H7 (cell line): ENCODE results near the gene STAT6. TPM values are rescaled to one million over a fixed set of nuclear protein-coding genes. Genes with fewer than 3 reads are reported as not detected.
"Not testable (repeated sequence)": the region's sequence is repeated elsewhere in the genome, so short reads cannot be mapped to it uniquely, and the experiment has no call there.

Experiments
- DNase-seq: peaks from one replicate; pipeline ENCODE4 v3.0.0; 2012
- H3K27me3 ChIP-seq: 2 replicates; pipeline ENCODE4 v1.6.0; 2011; ENCODE audit warnings: mild to moderate bottlenecking, low read length; ENCODE audit not compliant: control insufficient read depth, insufficient read depth
- H3K36me3 ChIP-seq: replicated peaks from 2 replicates; pipeline ENCODE4 v1.5.1; 2011; ENCODE audit warnings: low read length; ENCODE audit not compliant: control insufficient read depth, insufficient read depth
- H3K4me3 ChIP-seq: 2 replicates; pipeline ENCODE4 v1.5.1; 2011; ENCODE audit warnings: low read depth, mild to moderate bottlenecking, control low read depth, low read length, moderate library complexity; ENCODE audit not compliant: insufficient read depth
- total RNA-seq: library from RNA; depleted of rRNA; stranded (reverse); fragments of >200 nt; shearing (Covaris generic); gene quantifications from 2 replicates; pipeline ENCODE4 v1.2.3, GENCODE V29; 2014; rRNA removed

The STAT6 gene
- total RNA-seq, 1 experiment from 2014 or later = 51.5 TPM

GRCh38 chr12:57055824-57056223 lies 55.3 kb downstream of the STAT6 start:
- no peak for DNase-seq
- H3K4me3 ChIP-seq = no peak overlapping the region
- H3K36me3 ChIP-seq = peaks cover 29% of the 10 kb centered on the region
- no peaks in the 10 kb centered on the region for H3K27me3 ChIP-seq

GRCh38 chr12:57053901-57054300 lies 57.3 kb downstream of the STAT6 start:
- not testable (repeated sequence) for H3K4me3 ChIP-seq, H3K27me3 ChIP-seq, DNase-seq
- peaks cover 15% of the 10 kb centered on the region for H3K36me3 ChIP-seq

GRCh38 chr12:57053146-57053545 lies 58.0 kb downstream of the STAT6 start:
- H3K27me3 ChIP-seq, H3K4me3 ChIP-seq: not testable (repeated sequence)

DNA sequence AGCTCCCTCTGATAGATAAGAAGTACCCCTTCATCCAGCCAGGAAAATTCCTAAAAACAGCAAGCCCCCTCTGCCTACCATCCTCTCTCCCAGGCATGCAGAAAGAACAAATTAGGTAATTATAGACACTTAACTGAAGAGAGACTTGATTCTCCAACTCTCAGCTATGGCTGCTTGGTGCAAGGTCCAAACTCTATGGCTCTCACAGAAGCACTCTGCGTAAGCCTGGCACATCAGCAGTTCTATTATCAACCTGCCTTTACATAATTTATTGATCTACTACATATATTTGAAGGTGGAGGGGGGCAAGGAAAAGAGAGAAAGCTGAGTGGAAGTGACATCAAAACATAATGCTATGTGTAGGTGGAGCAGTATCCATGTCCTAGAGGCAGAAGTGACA lies 60.2 kb downstream of the STAT6 start:
- peaks cover 2% of the 10 kb centered on the region for H3K36me3 ChIP-seq
- no peak overlapping the region for H3K4me3 ChIP-seq
- H3K27me3 ChIP-seq = no peaks in the 10 kb centered on the region; the same call in 1 of the 2 replicates
- DNase-seq = no peak

More at GRCh38 chr12:57053146-57053545, 58.0 kb downstream of the STAT6 start:
- H3K36me3 ChIP-seq, DNase-seq: not testable (repeated sequence)

GRCh38 chr12:57049890-57050289 lies 61.3 kb downstream of the STAT6 start, which contains the start of gene MYO1A:
MYO1A (minus strand) TSS chr12:57050129; CDS start chr12:57048323, 1,806 bp downstream.
- Histone ChIP-seq H3K4me3 (no peak within 1 kb of the TSS), H3K36me3 (no peaks in the 10 kb centered on the region), H3K27me3 (no peaks in the 10 kb centered on the region; the same call in 1 of the 2 replicates)
- no peak for DNase-seq

- no peaks in the 10 kb centered on the region; the same call in 1 of the 2 replicates for H3K27me3 ChIP-seq
These were observed 62.1 kb downstream of the STAT6 start for GRCh38 chr12:57049119-57049446.

DNA sequence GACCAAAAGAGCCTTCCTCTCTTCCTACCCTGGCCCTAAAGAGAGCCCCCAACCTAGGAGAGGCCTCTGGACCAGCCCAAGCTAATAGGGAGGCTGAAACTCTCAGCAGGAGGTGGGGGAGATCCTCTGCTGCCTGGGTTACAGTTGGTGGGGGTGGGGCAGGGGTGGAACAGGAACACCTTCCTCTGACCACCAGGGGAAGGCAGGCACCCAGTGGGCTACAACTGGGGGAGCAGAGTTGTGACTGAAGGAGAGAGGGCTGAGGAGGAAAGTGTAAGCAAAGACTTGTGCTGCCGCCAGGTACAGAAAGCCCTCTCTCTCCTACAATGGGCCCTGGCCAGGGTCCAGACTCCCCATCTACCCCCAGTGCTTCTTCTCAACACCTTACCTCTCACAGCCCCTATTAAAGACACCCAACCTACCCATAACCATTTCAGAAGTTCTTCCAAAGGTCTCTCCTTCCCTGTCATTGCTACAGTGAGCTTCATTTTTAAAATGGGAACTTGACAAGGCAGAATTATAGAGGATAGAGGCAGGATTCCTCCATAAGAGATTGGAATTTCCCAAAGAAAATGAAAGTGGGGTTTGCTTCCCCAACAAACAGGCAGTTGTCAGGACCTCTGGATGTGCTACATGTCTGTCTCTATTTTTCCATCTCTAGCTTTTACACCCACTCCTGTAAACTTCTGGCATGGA lies 62.6 kb downstream of the STAT6 start:
- DNase-seq = no peak
- Histone ChIP-seq H3K36me3 (no peaks in the 10 kb centered on the region), H3K27me3 (no peaks in the 10 kb centered on the region; the same call in 1 of the 2 replicates), H3K4me3 (no peak overlapping the region)

More at GRCh38 chr12:57049119-57049446, 62.1 kb downstream of the STAT6 start:
- no peak for DNase-seq
- H3K4me3 ChIP-seq = no peak overlapping the region
- H3K36me3 ChIP-seq = no peaks in the 10 kb centered on the region

GRCh38 chr12:57047981-57048380 lies 63.2 kb downstream of the STAT6 start:
- H3K27me3 ChIP-seq = no peaks in the 10 kb centered on the region; the same call in 1 of the 2 replicates
- DNase-seq = no peak
- no peak overlapping the region for H3K4me3 ChIP-seq
- H3K36me3 ChIP-seq = no peaks in the 10 kb centered on the region

GRCh38 chr12:57046947-57047890 lies 63.9 kb downstream of the STAT6 start:
- no peak for DNase-seq
- no peak overlapping the region for H3K4me3 ChIP-seq
- H3K27me3 ChIP-seq = no peaks in the 10 kb centered on the region; the same call in 1 of the 2 replicates
- no peaks in the 10 kb centered on the region for H3K36me3 ChIP-seq

- no peaks in the 10 kb centered on the region; the same call in 1 of the 2 replicates for H3K27me3 ChIP-seq
- no peak overlapping the region for H3K4me3 ChIP-seq
- H3K36me3 ChIP-seq = no peaks in the 10 kb centered on the region
- no peak for DNase-seq
These were observed 64.9 kb downstream of the STAT6 start for GRCh38 chr12:57046086-57046791.

Other genes starting within 250 kb of the STAT6 start
- gene SDR9C7, start 177.0 kb downstream of the STAT6 start, total RNA-seq = 0.28 TPM in 1 of 2 replicates, not detected in the other
- 0.63 and 0.66 TPM in 2 replicates for gene RDH16, start 153.8 kb downstream of the STAT6 start, total RNA-seq
- 11.6 and 13.0 TPM in 2 replicates for gene ZBTB39, start 104.8 kb downstream of the STAT6 start, total RNA-seq
- gene TAC3, start 94.8 kb downstream of the STAT6 start, total RNA-seq = 1.00 and 1.2 TPM in 2 replicates
- gene MYO1A, start 61.2 kb downstream of the STAT6 start, total RNA-seq = 0.24 and 0.59 TPM in 2 replicates
- gene NEMP1, start 32.6 kb downstream of the STAT6 start, total RNA-seq = 22.6 and 30.6 TPM in 2 replicates
- gene NAB2, start 22.2 kb downstream of the STAT6 start, total RNA-seq = 19.0 and 20.8 TPM in 2 replicates
- gene LRP1, start 17.1 kb upstream of the STAT6 start, total RNA-seq = 17.3 and 23.9 TPM in 2 replicates
- not detected in 2 replicates for gene LRP1-AS, start 36.3 kb upstream of the STAT6 start, total RNA-seq
- gene NXPH4, start 105.4 kb upstream of the STAT6 start, total RNA-seq = 0.74 and 2.2 TPM in 2 replicates
- gene SHMT2, start 118.3 kb upstream of the STAT6 start, total RNA-seq = 355 and 399 TPM in 2 replicates
- gene STAC3, start 139.8 kb upstream of the STAT6 start, total RNA-seq = 0.90 and 1.6 TPM in 2 replicates